GM12878 (cell line): ENCODE results near the gene SLC39A5. TPM values are rescaled to one million over a fixed set of nuclear protein-coding genes. Genes with fewer than 3 reads are reported as not detected.

Source experiments
- CBFB ChIP-seq: IDR thresholded peaks from 2 replicates; pipeline ENCODE4 v1.6.1; 2016; ENCODE audit warnings: antibody characterized with exemption, low read depth
- HDAC6 ChIP-seq: fragments of 200-600 bp; sonication (generic); IDR thresholded peaks from one replicate; pipeline ENCODE4 v1.8.0; 2017; ENCODE audit warnings: antibody characterized with exemption; ENCODE audit not compliant: unreplicated experiment
- MEF2B ChIP-seq: fragments of 450-650 bp; IDR thresholded peaks from 2 replicates; pipeline ENCODE4 v1.6.1; 2018; ENCODE audit warnings: mild to moderate bottlenecking, moderate library complexity; ENCODE audit not compliant: partially characterized antibody, poor library complexity, severe bottlenecking
- MTA2 ChIP-seq: fragments of 450-650 bp; IDR thresholded peaks from 2 replicates; pipeline ENCODE4 v1.6.1; 2016; ENCODE audit warnings: low read depth, mild to moderate bottlenecking, moderate library complexity
- NFIC ChIP-seq: IDR thresholded peaks from 2 replicates; pipeline ENCODE4 v1.6.1; 2012; ENCODE audit warnings: low read depth, mild to moderate bottlenecking, inconsistent platforms, low read length, moderate library complexity
- NR2F1 ChIP-seq: fragments of 450-650 bp; conservative IDR thresholded peaks from 2 replicates; pipeline ENCODE4 v1.6.1; 2017; ENCODE audit warnings: mild to moderate bottlenecking
- POLR2A ChIP-seq: IDR thresholded peaks from 2 replicates; pipeline ENCODE4 v1.6.1; 2011; ENCODE audit warnings: low read depth, mild to moderate bottlenecking, low read length
- RAD21 ChIP-seq: IDR thresholded peaks from 2 replicates; pipeline ENCODE4 v1.6.1; 2011; ENCODE audit warnings: mild to moderate bottlenecking, low read depth, low read length, moderate library complexity; ENCODE audit not compliant: insufficient read depth
- SMAD1 ChIP-seq: fragments of 450-650 bp; IDR thresholded peaks from 2 replicates; pipeline ENCODE4 v1.6.1; 2018; ENCODE audit warnings: mild to moderate bottlenecking, low read depth; ENCODE audit not compliant: partially characterized antibody
- SMARCA5 ChIP-seq: fragments of 450-650 bp; IDR thresholded peaks from 2 replicates; pipeline ENCODE4 v1.6.1; 2017; ENCODE audit warnings: mild to moderate bottlenecking
- SUZ12 ChIP-seq: fragments of 200-600 bp; sonication (generic); IDR thresholded peaks from one replicate; pipeline ENCODE4 v1.6.1; 2018; ENCODE audit warnings: antibody characterized with exemption, mild to moderate bottlenecking; ENCODE audit not compliant: unreplicated experiment
- TBL1XR1 ChIP-seq: IDR thresholded peaks from 2 replicates; pipeline ENCODE4 v1.6.1; 2012; ENCODE audit warnings: low read depth, low read length, improper control_type of control experiment
- TCF12 ChIP-seq: IDR thresholded peaks from 2 replicates; pipeline ENCODE4 v1.6.1; 2011; ENCODE audit warnings: low read depth, mild to moderate bottlenecking, low read length
- ZNF622 ChIP-seq: fragments of 450-650 bp; IDR thresholded peaks from 2 replicates; pipeline ENCODE4 v1.6.1; 2017; ENCODE audit warnings: mild to moderate bottlenecking, inconsistent platforms
- ZSCAN29 ChIP-seq: fragments of 450-650 bp; IDR thresholded peaks from 2 replicates; pipeline ENCODE4 v1.6.1; 2017; ENCODE audit warnings: mild to moderate bottlenecking, moderate library complexity
- polyA plus RNA-seq, 11 experiments: library from polyadenylated mRNA; depleted of rRNA in 4 of 11; unstranded in 6 of 11; stranded (reverse) in 5 of 11; fragments of >200 nt; fragmentation: Nextera tagmentation in 4 of 11; fragmentation: Illumina TruSeq in 1 of 11; extraction: Ambion mirVana in 4 of 11; extraction: Trizol in 1 of 11; gene quantifications; 1 replicate in 1 of 11; 2 replicates in 10 of 11; pipeline versions ENCODE4 v1.2.1 to v1.2.3, GENCODE V29; 2011 to 2016; ENCODE audit warnings: inconsistent platforms in 2 of 11, missing spikeins in 2 of 11, low read depth in 1 of 11
- total RNA-seq, 4 experiments: library from RNA; depleted of rRNA in 3 of 4; stranded (reverse); fragments of >200 nt in 3 of 4; fragmentation: Illumina TruSeq in 1 of 4; extraction: Trizol in 1 of 4; gene quantifications; 2 replicates each; pipeline versions ENCODE4 v1.2.1 to v1.2.3, GENCODE V29; 2013 to 2021
- TF ChIP-seq, protein P1 (sequence below): IDR thresholded peaks from 2 replicates; pipeline ENCODE4 v1.6.1; 2012; ENCODE audit warnings: low read depth, low read length, improper control_type of control experiment
- TF ChIP-seq, protein P2 (sequence below): fragments of 450-650 bp; IDR thresholded peaks from 2 replicates; pipeline ENCODE4 v1.6.1; 2018; ENCODE audit warnings: borderline replicate concordance, mild to moderate bottlenecking; ENCODE audit not compliant: partially characterized antibody
- TF ChIP-seq, protein P3 (sequence below): fragments of 450-650 bp; conservative IDR thresholded peaks from 2 replicates; pipeline ENCODE4 v1.6.1; 2017; ENCODE audit warnings: mild to moderate bottlenecking, moderate library complexity
- TF ChIP-seq, protein P4 (sequence below): IDR thresholded peaks from 2 replicates; pipeline ENCODE4 v1.6.1; 2011; ENCODE audit warnings: low read depth, mild to moderate bottlenecking, low read length, moderate library complexity, borderline replicate concordance; ENCODE audit errors: extremely low read depth
- TF ChIP-seq, protein P5 (sequence below): fragments of 450-650 bp; IDR thresholded peaks from 2 replicates; pipeline ENCODE4 v1.6.1; 2016; ENCODE audit warnings: mild to moderate bottlenecking
- TF ChIP-seq, protein P6 (sequence below): fragments of 450-650 bp; IDR thresholded peaks from 2 replicates; pipeline ENCODE4 v1.6.1; 2017; ENCODE audit warnings: low read depth, mild to moderate bottlenecking, moderate library complexity

SLC39A5 gene
- total and polyA plus RNA-seq, 10 of the 15 experiments (the other 5 are each of a cell fraction or from before 2014, with no cell fraction given): 0.15 to 0.56 (median 0.15) TPM; not detected in 7

DNA sequence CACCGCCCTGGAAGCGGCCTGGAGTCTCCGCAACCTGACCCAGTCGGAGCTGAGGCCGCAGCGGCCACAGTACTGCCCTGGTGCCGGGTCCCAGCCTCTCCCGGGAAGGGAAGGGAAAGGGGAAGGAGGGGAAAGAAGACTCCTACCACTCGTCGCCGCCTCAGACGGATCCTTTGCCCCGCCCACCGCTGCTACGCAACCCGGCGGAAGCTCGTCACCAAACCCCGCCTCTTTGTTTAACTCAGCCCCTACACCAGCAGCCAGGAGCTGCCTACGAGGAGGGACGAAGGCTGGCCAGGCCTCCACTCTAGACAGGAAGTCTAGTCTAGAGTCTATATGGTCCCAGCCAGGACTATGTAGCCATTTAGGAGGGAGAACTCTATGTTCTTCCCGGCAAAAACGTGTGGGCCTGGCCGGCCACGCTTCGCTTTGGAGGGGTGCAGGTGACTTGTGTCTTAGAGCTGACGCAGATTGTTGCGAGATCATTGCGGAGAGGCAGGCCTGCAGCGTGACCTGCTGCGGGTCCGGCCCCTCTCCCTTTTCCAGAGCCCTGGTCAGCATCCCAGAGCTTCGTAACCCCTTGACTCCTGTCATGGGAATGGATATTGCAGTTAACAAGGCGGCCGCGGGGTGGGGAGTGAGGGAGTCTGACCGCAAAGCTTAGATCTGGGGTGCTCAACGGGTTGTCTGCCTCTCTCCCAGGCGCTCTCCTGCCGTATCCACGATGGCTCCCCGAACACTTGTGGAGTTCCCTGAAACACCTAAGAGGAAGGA is 7.9 kb upstream of the SLC39A5 start, which contains the start of gene RNF41 (continued):
- no peak for TF ChIP-seq MEF2B
- TF ChIP-seq, protein P1, sequence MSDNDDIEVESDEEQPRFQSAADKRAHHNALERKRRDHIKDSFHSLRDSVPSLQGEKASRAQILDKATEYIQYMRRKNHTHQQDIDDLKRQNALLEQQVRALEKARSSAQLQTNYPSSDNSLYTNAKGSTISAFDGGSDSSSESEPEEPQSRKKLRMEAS: no peak
- no peak for TF ChIP-seq NFIC
- TF ChIP-seq RAD21: no peak
- TF ChIP-seq, protein P2, sequence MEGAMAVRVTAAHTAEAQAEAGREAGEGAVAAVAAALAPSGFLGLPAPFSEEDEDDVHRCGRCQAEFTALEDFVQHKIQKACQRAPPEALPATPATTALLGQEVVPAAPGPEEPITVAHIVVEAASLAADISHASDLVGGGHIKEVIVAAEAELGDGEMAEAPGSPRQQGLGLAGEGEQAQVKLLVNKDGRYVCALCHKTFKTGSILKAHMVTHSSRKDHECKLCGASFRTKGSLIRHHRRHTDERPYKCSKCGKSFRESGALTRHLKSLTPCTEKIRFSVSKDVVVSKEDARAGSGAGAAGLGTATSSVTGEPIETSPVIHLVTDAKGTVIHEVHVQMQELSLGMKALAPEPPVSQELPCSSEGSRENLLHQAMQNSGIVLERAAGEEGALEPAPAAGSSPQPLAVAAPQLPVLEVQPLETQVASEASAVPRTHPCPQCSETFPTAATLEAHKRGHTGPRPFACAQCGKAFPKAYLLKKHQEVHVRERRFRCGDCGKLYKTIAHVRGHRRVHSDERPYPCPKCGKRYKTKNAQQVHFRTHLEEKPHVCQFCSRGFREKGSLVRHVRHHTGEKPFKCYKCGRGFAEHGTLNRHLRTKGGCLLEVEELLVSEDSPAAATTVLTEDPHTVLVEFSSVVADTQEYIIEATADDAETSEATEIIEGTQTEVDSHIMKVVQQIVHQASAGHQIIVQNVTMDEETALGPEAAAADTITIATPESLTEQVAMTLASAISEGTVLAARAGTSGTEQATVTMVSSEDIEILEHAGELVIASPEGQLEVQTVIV: no peak
- TF ChIP-seq, protein P3, sequence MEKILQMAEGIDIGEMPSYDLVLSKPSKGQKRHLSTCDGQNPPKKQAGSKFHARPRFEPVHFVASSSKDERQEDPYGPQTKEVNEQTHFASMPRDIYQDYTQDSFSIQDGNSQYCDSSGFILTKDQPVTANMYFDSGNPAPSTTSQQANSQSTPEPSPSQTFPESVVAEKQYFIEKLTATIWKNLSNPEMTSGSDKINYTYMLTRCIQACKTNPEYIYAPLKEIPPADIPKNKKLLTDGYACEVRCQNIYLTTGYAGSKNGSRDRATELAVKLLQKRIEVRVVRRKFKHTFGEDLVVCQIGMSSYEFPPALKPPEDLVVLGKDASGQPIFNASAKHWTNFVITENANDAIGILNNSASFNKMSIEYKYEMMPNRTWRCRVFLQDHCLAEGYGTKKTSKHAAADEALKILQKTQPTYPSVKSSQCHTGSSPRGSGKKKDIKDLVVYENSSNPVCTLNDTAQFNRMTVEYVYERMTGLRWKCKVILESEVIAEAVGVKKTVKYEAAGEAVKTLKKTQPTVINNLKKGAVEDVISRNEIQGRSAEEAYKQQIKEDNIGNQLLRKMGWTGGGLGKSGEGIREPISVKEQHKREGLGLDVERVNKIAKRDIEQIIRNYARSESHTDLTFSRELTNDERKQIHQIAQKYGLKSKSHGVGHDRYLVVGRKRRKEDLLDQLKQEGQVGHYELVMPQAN: no peak; the same call in 1 of the 2 replicates
- TF ChIP-seq, protein P4, sequence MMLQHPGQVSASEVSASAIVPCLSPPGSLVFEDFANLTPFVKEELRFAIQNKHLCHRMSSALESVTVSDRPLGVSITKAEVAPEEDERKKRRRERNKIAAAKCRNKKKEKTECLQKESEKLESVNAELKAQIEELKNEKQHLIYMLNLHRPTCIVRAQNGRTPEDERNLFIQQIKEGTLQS: no peak
- no peak for TF ChIP-seq HDAC6
- TF ChIP-seq, protein P5, sequence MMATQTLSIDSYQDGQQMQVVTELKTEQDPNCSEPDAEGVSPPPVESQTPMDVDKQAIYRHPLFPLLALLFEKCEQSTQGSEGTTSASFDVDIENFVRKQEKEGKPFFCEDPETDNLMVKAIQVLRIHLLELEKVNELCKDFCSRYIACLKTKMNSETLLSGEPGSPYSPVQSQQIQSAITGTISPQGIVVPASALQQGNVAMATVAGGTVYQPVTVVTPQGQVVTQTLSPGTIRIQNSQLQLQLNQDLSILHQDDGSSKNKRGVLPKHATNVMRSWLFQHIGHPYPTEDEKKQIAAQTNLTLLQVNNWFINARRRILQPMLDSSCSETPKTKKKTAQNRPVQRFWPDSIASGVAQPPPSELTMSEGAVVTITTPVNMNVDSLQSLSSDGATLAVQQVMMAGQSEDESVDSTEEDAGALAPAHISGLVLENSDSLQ: no peak
- peak; percentile 36; the same call in 1 of the 2 replicates for TF ChIP-seq SMARCA5
- no peak for TF ChIP-seq TCF12
- TF ChIP-seq MTA2: 0 out of 2 replicates have a peak, but pooled peaks have one; percentile 10
- TF ChIP-seq CBFB: no peak
- TF ChIP-seq TBL1XR1: no peak
- TF ChIP-seq ZNF622: no peak
- TF ChIP-seq SMAD1: peak; percentile 67
- TF ChIP-seq POLR2A: peak; percentile 91
- peak; percentile 93 for TF ChIP-seq ZSCAN29
- no peak for TF ChIP-seq SUZ12
- no peak; the same call in 1 of the 2 replicates for TF ChIP-seq NR2F1
- TF ChIP-seq, protein P6, sequence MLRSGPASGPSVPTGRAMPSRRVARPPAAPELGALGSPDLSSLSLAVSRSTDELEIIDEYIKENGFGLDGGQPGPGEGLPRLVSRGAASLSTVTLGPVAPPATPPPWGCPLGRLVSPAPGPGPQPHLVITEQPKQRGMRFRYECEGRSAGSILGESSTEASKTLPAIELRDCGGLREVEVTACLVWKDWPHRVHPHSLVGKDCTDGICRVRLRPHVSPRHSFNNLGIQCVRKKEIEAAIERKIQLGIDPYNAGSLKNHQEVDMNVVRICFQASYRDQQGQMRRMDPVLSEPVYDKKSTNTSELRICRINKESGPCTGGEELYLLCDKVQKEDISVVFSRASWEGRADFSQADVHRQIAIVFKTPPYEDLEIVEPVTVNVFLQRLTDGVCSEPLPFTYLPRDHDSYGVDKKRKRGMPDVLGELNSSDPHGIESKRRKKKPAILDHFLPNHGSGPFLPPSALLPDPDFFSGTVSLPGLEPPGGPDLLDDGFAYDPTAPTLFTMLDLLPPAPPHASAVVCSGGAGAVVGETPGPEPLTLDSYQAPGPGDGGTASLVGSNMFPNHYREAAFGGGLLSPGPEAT: 0 out of 2 replicates have a peak, but pooled peaks have one; percentile 10
